Hematopoietic multipotent progenitor cell treated with erythropoietin and hydrocortisone succinate and interleukin-3 and kit ligand, for 17 days (in vitro differentiated cells): ENCODE data around the gene PRKCA.

Experiments used
- DNase-seq: peaks from one replicate; pipeline ENCODE4 v3.0.0-alpha.2; 2015; ENCODE audit warnings: low spot score

Gene PRKCA

GRCh38 chr17:66841328-66841727 lies 538.9 kb downstream of the PRKCA start:
- DNase-seq = no peak

GRCh38 chr17:66841744-66842143 lies 539.3 kb downstream of the PRKCA start:
- no peak for DNase-seq

DNA sequence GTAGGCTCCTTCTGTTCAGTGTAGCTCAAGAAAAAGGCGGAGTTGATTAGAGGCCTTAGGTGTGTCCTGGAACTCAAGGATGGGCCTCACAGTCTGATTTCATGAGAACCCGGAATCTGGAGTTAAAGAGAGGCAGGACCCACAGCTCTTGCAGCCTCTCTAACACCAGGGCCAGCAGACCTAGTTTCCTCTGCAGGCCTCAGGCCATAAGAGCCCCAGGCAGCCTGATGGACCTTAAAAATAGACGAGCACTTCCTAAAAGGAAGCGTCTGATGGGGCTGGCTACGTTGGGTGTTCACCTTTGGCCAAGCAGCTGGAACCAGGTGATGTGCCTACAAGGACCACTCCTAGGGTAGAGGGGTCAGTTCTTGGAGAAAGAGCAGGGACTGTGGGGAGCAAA lies 540.1 kb downstream of the PRKCA start:
- DNase-seq = no peak

DNA sequence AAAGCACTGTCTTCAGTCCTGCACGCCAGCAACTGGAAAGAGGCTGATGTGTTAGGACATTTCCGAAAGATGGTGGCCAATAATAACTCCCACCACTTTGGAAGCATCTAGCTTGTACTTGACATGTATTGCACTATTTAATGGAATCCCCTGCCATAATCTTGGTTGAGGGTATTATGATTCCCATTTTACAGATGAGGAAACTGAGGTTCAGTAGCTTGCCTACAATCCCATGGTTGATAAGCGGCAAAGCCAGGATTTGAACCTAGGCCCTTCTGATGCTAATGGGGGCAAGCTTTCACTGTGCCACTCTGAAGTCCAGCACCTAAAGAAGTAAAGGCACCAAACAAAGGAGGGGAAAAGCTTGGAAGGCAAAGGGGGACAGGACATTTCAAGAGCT lies 540.5 kb downstream of the PRKCA start:
- DNase-seq = no peak

GRCh38 chr17:66843627-66844026 lies 541.2 kb downstream of the PRKCA start:
- no peak for DNase-seq

GRCh38 chr17:66847704-66848103 lies 545.3 kb downstream of the PRKCA start:
- no peak for DNase-seq

GRCh38 chr17:66848496-66848895 lies 546.1 kb downstream of the PRKCA start:
- DNase-seq = no peak

GRCh38 chr17:66849032-66849655 lies 546.7 kb downstream of the PRKCA start:
- DNase-seq = no peak

GRCh38 chr17:66849851-66850580 lies 547.6 kb downstream of the PRKCA start:
- DNase-seq = no peak

- DNase-seq = no peak
These were observed 548.3 kb downstream of the PRKCA start for GRCh38 chr17:66850692-66851091.

DNA sequence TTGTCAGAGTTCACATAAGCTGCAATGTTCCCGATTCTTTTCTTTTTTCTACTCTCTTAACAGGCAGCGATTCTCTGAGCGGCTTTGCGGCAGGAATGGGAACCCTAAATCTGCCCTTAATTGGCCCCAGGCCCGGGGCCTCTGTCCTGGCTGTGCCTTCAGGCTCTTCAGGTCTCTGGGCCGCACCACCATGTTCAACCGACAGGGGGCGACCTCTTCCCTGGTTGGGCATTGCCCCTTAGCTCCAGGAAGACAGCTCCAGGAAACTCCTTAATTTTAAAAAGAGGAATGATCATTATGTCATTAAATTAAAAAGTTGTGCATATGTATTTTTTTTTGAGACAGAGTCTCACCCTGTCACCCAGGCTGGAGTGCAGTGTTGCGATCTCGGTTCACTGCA lies 552.8 kb downstream of the PRKCA start:
- DNase-seq = peak; percentile 29

- no peak for DNase-seq
These were observed 556.0 kb downstream of the PRKCA start for GRCh38 chr17:66858226-66859083.

DNA sequence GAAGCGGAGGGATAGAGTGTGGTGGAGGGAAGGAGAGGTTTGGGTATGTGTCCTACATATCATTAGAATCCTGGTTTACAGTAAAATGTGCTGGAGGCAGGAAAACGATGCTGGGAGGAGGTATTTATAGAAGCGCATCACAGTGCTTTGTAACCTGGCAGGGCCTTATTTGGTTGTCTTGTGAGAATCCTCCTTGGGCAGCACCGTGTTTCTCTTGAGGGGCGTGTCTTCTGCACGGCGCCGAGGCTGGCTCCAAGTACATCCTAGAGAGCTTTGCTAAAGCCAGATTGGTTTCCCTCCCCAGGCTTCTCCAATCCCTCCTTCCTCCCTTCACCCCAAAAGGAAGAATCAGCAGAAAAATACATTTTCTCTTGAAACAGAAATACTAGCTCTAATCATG lies 556.9 kb downstream of the PRKCA start:
- DNase-seq = no peak

GRCh38 chr17:66860204-66860603 lies 557.8 kb downstream of the PRKCA start:
- no peak for DNase-seq
